ENCODE measurements around the gene P2RX7.

P2RX7 gene

GRCh38 chr12:121167232-121167820 lies 34.6 kb downstream of the P2RX7 start:
- Histone ChIP-seq H3K4me3 (ENCODE audit: low read length) (no peak overlapping the region), H3K9me2 (replicated peaks; ENCODE audit: insufficient read depth, low read length) (no peaks in the 10 kb centered on the region), H3F3A (ENCODE audit: insufficient read depth, low read length) (no peaks in the 10 kb centered on the region), H4K20me1 (ENCODE audit: insufficient read depth, low read length) (no peaks in the 10 kb centered on the region), H3K36me3 (replicated peaks; ENCODE audit: insufficient read depth, low read length) (no peaks in the 10 kb centered on the region), H3K27ac (ENCODE audit: low read length) (no peak overlapping the region), H3K27me3 (replicated peaks; ENCODE audit: insufficient read depth, low read length) (no peaks in the 10 kb centered on the region), H2AFZ (ENCODE audit: low read length) (no peak overlapping the region), H3K4me1 (ENCODE audit: low read length) (no peaks in the 10 kb centered on the region), H3K79me2 (ENCODE audit: low read length) (no peaks in the 10 kb centered on the region), H3K9me3 (replicated peaks; ENCODE audit: insufficient read depth, low read length) (no peaks in the 10 kb centered on the region), H3K4me2 (ENCODE audit: low read depth, low read length) (no peak overlapping the region), H3K9ac (ENCODE audit: low read length) (no peak overlapping the region)
- DNase-seq, result no peak
- TF ChIP-seq EZH2 (optimal IDR thresholded peaks at IDR 0.05; ENCODE audit: low read depth, low read length) (no peak), CTCF (IDR thresholded peaks at IDR 0.05; ENCODE audit: low read length) (no peak), EZH2phosphoT487 (IDR thresholded peaks at IDR 0.05; ENCODE audit: low read length) (no peak)

GRCh38 chr12:121167951-121168350 lies 35.3 kb downstream of the P2RX7 start:
- H3K4me3 ChIP-seq (ENCODE audit: low read length), result no peak overlapping the region
- no peak for TF ChIP-seq EZH2phosphoT487 (IDR thresholded peaks at IDR 0.05; ENCODE audit: low read length)
- TF ChIP-seq EZH2 (optimal IDR thresholded peaks at IDR 0.05; ENCODE audit: low read depth, low read length), result no peak
- TF ChIP-seq CTCF (IDR thresholded peaks at IDR 0.05; ENCODE audit: low read length), result no peak
- no peaks in the 10 kb centered on the region for H3K4me1 ChIP-seq (ENCODE audit: low read length)
- H4K20me1 ChIP-seq (ENCODE audit: insufficient read depth, low read length), result no peaks in the 10 kb centered on the region
- no peaks in the 10 kb centered on the region for H3K79me2 ChIP-seq (ENCODE audit: low read length)
- H3F3A ChIP-seq (ENCODE audit: insufficient read depth, low read length), result no peaks in the 10 kb centered on the region
- no peaks in the 10 kb centered on the region for H3K27me3 ChIP-seq (replicated peaks; ENCODE audit: insufficient read depth, low read length)
- H3K27ac ChIP-seq (ENCODE audit: low read length), result no peak overlapping the region
- DNase-seq, result no peak
- H3K9me2 ChIP-seq (replicated peaks; ENCODE audit: insufficient read depth, low read length), result no peaks in the 10 kb centered on the region
- no peaks in the 10 kb centered on the region for H3K9me3 ChIP-seq (replicated peaks; ENCODE audit: insufficient read depth, low read length)
- H2AFZ ChIP-seq (ENCODE audit: low read length), result no peak overlapping the region
- no peaks in the 10 kb centered on the region for H3K36me3 ChIP-seq (replicated peaks; ENCODE audit: insufficient read depth, low read length)
- no peak overlapping the region for H3K4me2 ChIP-seq (ENCODE audit: low read depth, low read length)
- H3K9ac ChIP-seq (ENCODE audit: low read length), result no peak overlapping the region

- H3K4me3 ChIP-seq (ENCODE audit: low read length), result no peak overlapping the region
- no peaks in the 10 kb centered on the region for H3K4me1 ChIP-seq (ENCODE audit: low read length)
- H3K9me3 ChIP-seq (replicated peaks; ENCODE audit: insufficient read depth, low read length), result no peaks in the 10 kb centered on the region
- H3K79me2 ChIP-seq (ENCODE audit: low read length), result no peaks in the 10 kb centered on the region
- H2AFZ ChIP-seq (ENCODE audit: low read length), result no peak overlapping the region
- H3K36me3 ChIP-seq (replicated peaks; ENCODE audit: insufficient read depth, low read length), result no peaks in the 10 kb centered on the region
- no peak for DNase-seq
- no peak overlapping the region for H3K27ac ChIP-seq (ENCODE audit: low read length)
- no peak overlapping the region for H3K4me2 ChIP-seq (ENCODE audit: low read depth, low read length)
- H3K9ac ChIP-seq (ENCODE audit: low read length), result no peak overlapping the region
- no peaks in the 10 kb centered on the region for H4K20me1 ChIP-seq (ENCODE audit: insufficient read depth, low read length)
- no peaks in the 10 kb centered on the region for H3K27me3 ChIP-seq (replicated peaks; ENCODE audit: insufficient read depth, low read length)
- TF ChIP-seq EZH2phosphoT487 (IDR thresholded peaks at IDR 0.05; ENCODE audit: low read length) (no peak), CTCF (IDR thresholded peaks at IDR 0.05; ENCODE audit: low read length) (no peak), EZH2 (optimal IDR thresholded peaks at IDR 0.05; ENCODE audit: low read depth, low read length) (no peak)
- no peaks in the 10 kb centered on the region for H3K9me2 ChIP-seq (replicated peaks; ENCODE audit: insufficient read depth, low read length)
- no peaks in the 10 kb centered on the region for H3F3A ChIP-seq (ENCODE audit: insufficient read depth, low read length)
Observed at GRCh38 chr12:121170151-121170550, 37.5 kb downstream of the P2RX7 start.
